HepG2 (cell line): ENCODE data around the gene NATD1. TPM values are rescaled to one million over a fixed set of nuclear protein-coding genes. Genes with fewer than 3 reads are reported as not detected.

ENCODE experiments used
- ATAC-seq: fragments of 200-7000 bp; cut with Tn5 transposase; 3 replicates; pipeline ENCODE4 v1.9.1; 2020; ENCODE audit warnings: mild to moderate bottlenecking, moderate library complexity
- BruUV-seq: library from RNA; stranded (reverse); fragments of 400-500 nt; replicated peaks from 2 replicates; lab custom pipeline; 2021; lab: Mats Ljungman, UMichigan
- CTCF ChIA-PET: fragments of 300-600 bp; formaldehyde crosslinking; extraction: SDS; loops from one replicate; lab custom pipeline; 2021; ENCODE audit warnings: low total read pairs, inconsistent platforms, low intra/inter-chr PET ratio; lab: Yijun Ruan, JAX
- POLR2A ChIA-PET: fragments of 350-600 bp; sonication (Branson Sonifier 250); formaldehyde crosslinking; loops from one replicate; lab custom pipeline; 2020; ENCODE audit warnings: antibody characterized with exemption, inconsistent platforms; lab: Yijun Ruan, JAX
- DNase-seq: peaks from one replicate; pipeline ENCODE4 v3.0.0-alpha.2; 2015; ENCODE audit warnings: low spot score
- FAIRE-seq: peaks from 3 replicates; lab custom pipeline; 2011; peaks lifted over from hg19 to GRCh38; lab: Jason Lieb, UNC
- H2AFZ ChIP-seq: one replicate; pipeline ENCODE4 v1.6.1; 2011; ENCODE audit warnings: low read length, inconsistent platforms
- H3K27ac ChIP-seq: fragments of 300-600 bp; 3 replicates; pipeline ENCODE4 v1.8.0; 2011; ENCODE audit warnings: mixed run types, mild to moderate bottlenecking, mixed read lengths, low read length, inconsistent platforms; ENCODE audit not compliant: insufficient read depth; ENCODE audit errors: extremely low read length
- H3K27me3 ChIP-seq, 2 experiments: fragments of 200-600 bp in 1 of 2; 2 replicates in 1 of 2; 3 replicates in 1 of 2; pipeline versions ENCODE4 v1.6.0 to v1.8.0; 2011; ENCODE audit warnings: low read length in 2 of 2, mild to moderate bottlenecking in 2 of 2, moderate library complexity in 2 of 2, inconsistent platforms in 1 of 2; ENCODE audit not compliant: insufficient read depth in 2 of 2, control insufficient read depth in 1 of 2
- H3K36me3 ChIP-seq, 2 experiments: fragments of 200-600 bp in 1 of 2; replicated peaks in 1 of 2; 2 replicates in 1 of 2; 3 replicates in 1 of 2; pipeline versions ENCODE4 v1.5.1 to v1.8.0; 2011; ENCODE audit warnings: low read length in 2 of 2, inconsistent platforms in 1 of 2; ENCODE audit not compliant: insufficient read depth in 2 of 2, control insufficient read depth in 1 of 2
- H3K4me1 ChIP-seq: 2 replicates; pipeline ENCODE4 v1.5.1; 2012; ENCODE audit warnings: low read length, inconsistent platforms; ENCODE audit not compliant: insufficient read depth
- H3K4me2 ChIP-seq: 2 replicates; pipeline ENCODE4 v1.6.0; 2011; ENCODE audit warnings: low read depth, low read length, inconsistent platforms
- H3K4me3 ChIP-seq, 3 experiments: fragments of 200-600 bp in 1 of 3; sonication (generic), shearing (Covaris generic) in 1 of 3; replicated peaks in 1 of 3; 2 replicates each; pipeline ENCODE4 v1.5.1; 2011 to 2016; ENCODE audit warnings: low read length in 3 of 3, inconsistent platforms in 2 of 3, low read depth in 2 of 3, mild to moderate bottlenecking in 2 of 3, control low read depth in 1 of 3, mixed read lengths in 1 of 3; ENCODE audit not compliant: insufficient read depth in 1 of 3
- H3K79me2 ChIP-seq: one replicate; pipeline ENCODE4 v1.6.1; 2011; ENCODE audit warnings: low read length, inconsistent platforms; ENCODE audit not compliant: insufficient read depth
- H3K9ac ChIP-seq: 2 replicates; pipeline ENCODE4 v1.6.0; 2011; ENCODE audit warnings: mild to moderate bottlenecking, low read depth, low read length, inconsistent platforms; ENCODE audit not compliant: insufficient read depth
- H3K9me3 ChIP-seq: 2 replicates; pipeline ENCODE4 v1.5.1; 2012; ENCODE audit warnings: mild to moderate bottlenecking, low read length
- H4K20me1 ChIP-seq: 2 replicates; pipeline ENCODE4 v1.6.0; 2011; ENCODE audit warnings: inconsistent platforms, mild to moderate bottlenecking, low read length, moderate library complexity; ENCODE audit not compliant: insufficient read depth
- ARNT2 ChIP-seq: sonication (generic); formaldehyde crosslinking; IDR thresholded peaks from 2 replicates; pipeline ENCODE4 v1.8.0; 2022; ENCODE audit warnings: mild to moderate bottlenecking, low read depth, missing genetic modification reagents, moderate library complexity
- GPBP1L1 ChIP-seq: sonication (generic); formaldehyde crosslinking; IDR thresholded peaks from 2 replicates; pipeline ENCODE4 v1.5.0; 2020; ENCODE audit warnings: mild to moderate bottlenecking, missing genetic modification reagents
- LCORL ChIP-seq, 2 experiments: fragments of 450-650 bp in 1 of 2; sonication (generic) in 1 of 2; formaldehyde crosslinking in 1 of 2; IDR thresholded peaks; 2 replicates each; pipeline versions ENCODE4 v1.5.0 to v1.6.1; 2017 to 2020; ENCODE audit warnings: antibody characterized with exemption in 1 of 2, missing genetic modification reagents in 1 of 2
- SAP130 ChIP-seq: IDR thresholded peaks from 2 replicates; pipeline ENCODE4 v1.6.1; 2016; ENCODE audit warnings: low read depth
- SOX6 ChIP-seq, 2 experiments: fragments of 450-650 bp in 1 of 2; sonication (generic) in 1 of 2; formaldehyde crosslinking in 1 of 2; IDR thresholded peaks; 2 replicates each; pipeline versions ENCODE4 v1.4.0 to v1.6.1; 2017 to 2020; ENCODE audit warnings: antibody characterized with exemption in 1 of 2, mild to moderate bottlenecking in 1 of 2, missing genetic modification reagents in 1 of 2
- SRSF1 ChIP-seq: fragments of 200-400 bp; formaldehyde crosslinking; optimal IDR thresholded peaks from 2 replicates; pipeline ENCODE3; 2017; ENCODE audit warnings: mild to moderate bottlenecking, low read depth, low read length, moderate library complexity
- TFE3 ChIP-seq: IDR thresholded peaks from 2 replicates; pipeline ENCODE4 v1.6.1; 2016
- TOE1 ChIP-seq: sonication (generic); formaldehyde crosslinking; IDR thresholded peaks from 2 replicates; pipeline ENCODE4 v1.4.0; 2020; ENCODE audit warnings: mild to moderate bottlenecking, missing genetic modification reagents
- XRCC5 ChIP-seq: fragments of 200-400 bp; formaldehyde crosslinking; optimal IDR thresholded peaks from 2 replicates; pipeline ENCODE3; 2017; ENCODE audit warnings: mild to moderate bottlenecking, low read length
- ZBTB38 ChIP-seq: sonication (generic); formaldehyde crosslinking; IDR thresholded peaks from 2 replicates; pipeline ENCODE4 v1.5.1; 2020; ENCODE audit warnings: mild to moderate bottlenecking, missing genetic modification reagents
- ZNF317 ChIP-seq: sonication (generic); formaldehyde crosslinking; IDR thresholded peaks from 2 replicates; pipeline ENCODE4 v1.5.0; 2020; ENCODE audit warnings: mild to moderate bottlenecking, missing genetic modification reagents
- ZNF33B ChIP-seq: sonication (generic); formaldehyde crosslinking; IDR thresholded peaks from 2 replicates; pipeline ENCODE4 v1.5.1; 2020; ENCODE audit warnings: mild to moderate bottlenecking, missing genetic modification reagents
- WGBS: methylation state at CpG from one replicate; pipeline ENCODE4 v1.1.6; 2017; ENCODE audit warnings: low lambda C conversion rate; 5-methylcytosine and 5-hydroxymethylcytosine counted together
- in situ Hi-C: cut with HindIII; loops from 2 replicates; pipeline ENCODE4 v1.10.0; 2017; ENCODE audit warnings: low pct_unique_long_range_greater_than_20kb; ENCODE audit not compliant: extremely low pct_ligation_motif_present
- intact Hi-C: fragments of 100-400 bp; cut with micrococcal nuclease; formaldehyde crosslinking; loops from one replicate; pipeline ENCODE4 v1.10.0; 2022; ENCODE audit not compliant: unreplicated experiment
- polyA plus RNA-seq, 8 experiments: library from polyadenylated mRNA; depleted of rRNA in 3 of 8; stranded (reverse) in 7 of 8; unstranded in 1 of 8; fragments of >200 nt; fragmentation: Illumina TruSeq in 4 of 8; extraction: Trizol in 4 of 8; gene quantifications; 2 replicates each; pipeline versions ENCODE4 v1.2.1 to v1.2.3, GENCODE V29; 2011 to 2016; ENCODE audit warnings: low read depth in 4 of 8, missing spikeins in 1 of 8, mixed read lengths in 1 of 8; ENCODE audit not compliant: insufficient read depth in 1 of 8
- total RNA-seq, 5 experiments: library from RNA; depleted of rRNA; stranded (reverse); fragments of >200 nt; fragmentation: Illumina TruSeq; extraction: Trizol; gene quantifications; 2 replicates each; pipeline ENCODE4 v1.2.3, GENCODE V29; 2016; ENCODE audit warnings: low read depth in 1 of 5
- TF ChIP-seq, protein P1 (sequence below): sonication (generic); formaldehyde crosslinking; IDR thresholded peaks from 2 replicates; pipeline ENCODE4 v1.4.0; 2020; ENCODE audit warnings: mild to moderate bottlenecking, missing genetic modification reagents
- TF ChIP-seq, protein P2 (sequence below): fragments of 450-650 bp; IDR thresholded peaks from 2 replicates; pipeline ENCODE4 v1.6.1; 2016

NATD1 gene
- total and polyA plus RNA-seq, 2 of the 13 experiments (the other 11 are each of a cell fraction or from before 2014, with no cell fraction given) = 0.31 to 2.3 TPM

- peak; percentile 0 for TF ChIP-seq XRCC5
- TF ChIP-seq TFE3 = 0 out of 2 replicates have a peak, but pooled peaks have one; percentile 4
- no peak for TF ChIP-seq LCORL (IDR thresholded peaks at IDR 0.05)
- 0 out of 2 replicates have a peak, but pooled peaks have one; percentile 13 for TF ChIP-seq LCORL (CRISPR knock-in tag; IDR thresholded peaks at IDR 0.05)
- 0 out of 2 replicates have a peak, but pooled peaks have one; percentile 7 for TF ChIP-seq ZBTB38
- TF ChIP-seq, all 625 proteins: peak for 14
These were observed 38.3 kb downstream of the NATD1 start (continued) for GRCh38 chr17:21214777-21215541.

DNA sequence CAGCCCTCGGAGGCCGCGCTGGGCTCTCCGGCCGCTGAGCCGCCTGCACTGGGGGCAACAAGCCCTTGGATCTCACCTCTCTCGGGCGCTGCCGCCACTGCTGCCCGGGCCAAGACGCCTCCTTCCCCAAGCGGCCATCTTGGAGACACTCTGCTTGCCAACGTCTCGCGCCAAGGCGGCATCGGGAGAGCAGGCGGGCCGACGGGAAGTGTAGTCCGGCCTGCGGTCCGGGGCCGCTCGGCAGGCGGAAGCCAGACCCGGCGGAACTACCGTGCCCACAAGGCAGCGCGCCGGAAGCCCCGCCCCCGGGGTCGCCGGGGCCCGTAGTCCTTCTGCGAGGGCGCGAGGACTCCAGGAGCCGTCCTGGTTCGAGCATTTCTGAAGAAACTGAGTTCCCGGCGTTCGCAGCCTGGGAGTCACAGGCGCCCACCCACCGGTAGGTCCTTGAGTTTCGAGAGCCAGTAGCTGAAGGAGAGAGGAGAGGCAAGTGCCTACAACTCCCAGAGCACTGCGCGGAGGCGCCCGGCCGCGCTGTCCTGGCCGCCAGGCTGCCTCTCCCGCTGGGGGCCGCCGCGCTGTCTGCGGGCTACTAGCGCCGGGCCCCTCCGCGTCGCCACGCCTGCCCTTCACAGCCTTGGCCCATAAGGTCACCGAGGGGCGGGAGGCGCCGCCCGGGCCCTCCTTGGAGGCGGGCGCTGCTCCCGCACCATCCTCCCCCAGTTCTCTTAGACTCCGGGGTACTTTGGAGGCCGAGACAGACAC is 39.0 kb downstream of the NATD1 start, which contains the start of gene TMEM11:
TMEM11 (minus strand) TSS at position 147 of the 762 bp plus-strand sequence; CDS start at position 138, 9 bp downstream.
- H3K4me1 ChIP-seq = peaks cover 60% of the 10 kb centered on the region
- peak within 1 kb of the TSS; percentile 94 for H3K27ac ChIP-seq
- under 1% methylated on average over 28 of the region's 76 CpGs for WGBS
- intact Hi-C loops (loop anchor here (2.0 kb wide), 1 partner anchor 71 kb away; the partner anchor contains the start of gene MAP2K3), in situ Hi-C loops (no loop called here)
- peak within 1 kb of the TSS; percentile 96 for H3K9ac ChIP-seq
- no TSS peak for BruUV-seq
- ATAC-seq (peak; percentile 93), FAIRE-seq (peak; percentile 46), DNase-seq (peak; percentile 86)
- H3K4me3 ChIP-seq = peak within 1 kb of the TSS; percentile 83 to 99 (median 96)
- H3K4me2 ChIP-seq = peak within 1 kb of the TSS; percentile 93
- H3K36me3 ChIP-seq = peaks cover 5 to 23% of the 10 kb centered on the region in 2 experiments; a peak in 3 of 5 replicates
- POLR2A ChIA-PET = interaction anchor here (1.3 to 2.9 kb wide), 3 partner anchors 73 to 171 kb away, joined by 7 to 20 read pairs (median 8); partner anchors contain the start of gene USP22
- peak within 1 kb of the TSS; percentile 57 for H2AFZ ChIP-seq
- CTCF ChIA-PET = no interaction called here
- H4K20me1 ChIP-seq = peaks cover 36% of the 10 kb centered on the region
- no peaks in the 10 kb centered on the region for H3K9me3 ChIP-seq
- no peaks in the 10 kb centered on the region; a peak in 1 of 5 replicates for H3K27me3 ChIP-seq
- H3K79me2 ChIP-seq = peaks cover 63% of the 10 kb centered on the region
- TF ChIP-seq, protein P1, sequence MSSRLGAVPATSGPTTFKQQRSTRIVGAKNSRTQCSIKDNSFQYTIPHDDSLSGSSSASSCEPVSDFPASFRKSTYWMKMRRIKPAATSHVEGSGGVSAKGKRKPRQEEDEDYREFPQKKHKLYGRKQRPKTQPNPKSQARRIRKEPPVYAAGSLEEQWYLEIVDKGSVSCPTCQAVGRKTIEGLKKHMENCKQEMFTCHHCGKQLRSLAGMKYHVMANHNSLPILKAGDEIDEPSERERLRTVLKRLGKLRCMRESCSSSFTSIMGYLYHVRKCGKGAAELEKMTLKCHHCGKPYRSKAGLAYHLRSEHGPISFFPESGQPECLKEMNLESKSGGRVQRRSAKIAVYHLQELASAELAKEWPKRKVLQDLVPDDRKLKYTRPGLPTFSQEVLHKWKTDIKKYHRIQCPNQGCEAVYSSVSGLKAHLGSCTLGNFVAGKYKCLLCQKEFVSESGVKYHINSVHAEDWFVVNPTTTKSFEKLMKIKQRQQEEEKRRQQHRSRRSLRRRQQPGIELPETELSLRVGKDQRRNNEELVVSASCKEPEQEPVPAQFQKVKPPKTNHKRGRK (CRISPR knock-in tag) = no peak
- TF ChIP-seq SOX6 (IDR thresholded peaks at IDR 0.05) = no peak
- no peak; the same call in 1 of the 2 replicates for TF ChIP-seq SOX6 (CRISPR knock-in tag; IDR thresholded peaks at IDR 0.05)
- TF ChIP-seq ZNF317 (CRISPR knock-in tag) = no peak
- peak; percentile 22 for TF ChIP-seq SRSF1
- no peak for TF ChIP-seq TOE1 (CRISPR knock-in tag)
- TF ChIP-seq ARNT2 = peak; percentile 55; the same call in 1 of the 2 replicates
- TF ChIP-seq ZNF33B (CRISPR knock-in tag) = no peak
- TF ChIP-seq SAP130 = peak; percentile 68
- TF ChIP-seq GPBP1L1 (CRISPR knock-in tag) = no peak
- TF ChIP-seq, protein P2, sequence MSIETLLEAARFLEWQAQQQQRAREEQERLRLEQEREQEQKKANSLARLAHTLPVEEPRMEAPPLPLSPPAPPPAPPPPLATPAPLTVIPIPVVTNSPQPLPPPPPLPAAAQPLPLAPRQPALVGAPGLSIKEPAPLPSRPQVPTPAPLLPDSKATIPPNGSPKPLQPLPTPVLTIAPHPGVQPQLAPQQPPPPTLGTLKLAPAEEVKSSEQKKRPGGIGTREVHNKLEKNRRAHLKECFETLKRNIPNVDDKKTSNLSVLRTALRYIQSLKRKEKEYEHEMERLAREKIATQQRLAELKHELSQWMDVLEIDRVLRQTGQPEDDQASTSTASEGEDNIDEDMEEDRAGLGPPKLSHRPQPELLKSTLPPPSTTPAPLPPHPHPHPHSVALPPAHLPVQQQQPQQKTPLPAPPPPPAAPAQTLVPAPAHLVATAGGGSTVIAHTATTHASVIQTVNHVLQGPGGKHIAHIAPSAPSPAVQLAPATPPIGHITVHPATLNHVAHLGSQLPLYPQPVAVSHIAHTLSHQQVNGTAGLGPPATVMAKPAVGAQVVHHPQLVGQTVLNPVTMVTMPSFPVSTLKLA = no peak
